H9 (cell line): ENCODE measurements around the gene DNAH1. TPM values are rescaled to one million over a fixed set of nuclear protein-coding genes. Genes with fewer than 3 reads are reported as not detected.

ENCODE experiments used
- DNase-seq: peaks from one replicate; pipeline ENCODE4 v3.0.0-alpha.2; 2017
- H2AFZ ChIP-seq: one replicate; pipeline ENCODE4 v1.6.1; 2013; ENCODE audit warnings: mild to moderate bottlenecking, low read length, control low read depth, moderate library complexity
- H2AK5ac ChIP-seq: 2 replicates; pipeline ENCODE4 v1.6.1; 2013; ENCODE audit warnings: low read length, control low read depth, mixed read lengths; ENCODE audit not compliant: insufficient read length
- H2BK120ac ChIP-seq: one replicate; pipeline ENCODE4 v1.6.1; 2013; ENCODE audit warnings: low read depth, mild to moderate bottlenecking, low read length, control low read depth, inconsistent platforms; ENCODE audit not compliant: poor library complexity, severe bottlenecking
- H2BK12ac ChIP-seq: 2 replicates; pipeline ENCODE4 v1.6.1; 2013; ENCODE audit warnings: low read length, control low read depth, mixed read lengths, low read depth; ENCODE audit not compliant: insufficient read length
- H2BK15ac ChIP-seq: 2 replicates; pipeline ENCODE4 v1.6.1; 2013; ENCODE audit warnings: low read depth, low read length, control low read depth
- H2BK20ac ChIP-seq: one replicate; pipeline ENCODE4 v1.6.1; 2013; ENCODE audit warnings: low read depth, mild to moderate bottlenecking, low read length, control low read depth, inconsistent platforms; ENCODE audit not compliant: poor library complexity, severe bottlenecking
- H2BK5ac ChIP-seq: 2 replicates; pipeline ENCODE4 v1.6.1; 2013; ENCODE audit warnings: low read length, control low read depth, mixed read lengths; ENCODE audit not compliant: insufficient read length
- H3K14ac ChIP-seq: 2 replicates; pipeline ENCODE4 v1.6.1; 2013; ENCODE audit warnings: low read length, control low read depth; ENCODE audit not compliant: insufficient read depth
- H3K18ac ChIP-seq: 2 replicates; pipeline ENCODE4 v1.6.1; 2013; ENCODE audit warnings: low read depth, mild to moderate bottlenecking, mixed read lengths, low read length, control low read depth; ENCODE audit not compliant: insufficient read length
- H3K23ac ChIP-seq: 2 replicates; pipeline ENCODE4 v1.6.1; 2013; ENCODE audit warnings: low read length, control low read depth, mixed read lengths, low read depth; ENCODE audit not compliant: insufficient read length
- H3K23me2 ChIP-seq: 2 replicates; pipeline ENCODE4 v1.6.1; 2013; ENCODE audit warnings: low read depth, mild to moderate bottlenecking, mixed read lengths, low read length, control low read depth; ENCODE audit not compliant: insufficient read length, poor library complexity, severe bottlenecking
- H3K27ac ChIP-seq: 2 replicates; pipeline ENCODE4 v1.5.1; 2013; ENCODE audit warnings: low read length, control low read depth, mixed read lengths, low read depth; ENCODE audit not compliant: insufficient read length
- H3K27me3 ChIP-seq: 2 replicates; pipeline ENCODE4 v1.6.1; 2013; ENCODE audit warnings: low read length, control low read depth, inconsistent platforms; ENCODE audit not compliant: insufficient read depth
- H3K4ac ChIP-seq: 2 replicates; pipeline ENCODE4 v1.6.1; 2013; ENCODE audit warnings: low read depth, mild to moderate bottlenecking, control low read depth, inconsistent platforms, low read length, moderate library complexity
- H3K4me1 ChIP-seq: 2 replicates; pipeline ENCODE4 v1.6.1; 2013; ENCODE audit warnings: low read length, control low read depth, inconsistent platforms; ENCODE audit not compliant: insufficient read depth
- H3K4me2 ChIP-seq: 2 replicates; pipeline ENCODE4 v1.6.1; 2013; ENCODE audit warnings: low read length, control low read depth, mixed read lengths; ENCODE audit not compliant: insufficient read length, insufficient read depth
- H3K56ac ChIP-seq: 2 replicates; pipeline ENCODE4 v1.6.1; 2013; ENCODE audit warnings: low read depth, mild to moderate bottlenecking, mixed read lengths, low read length, control low read depth; ENCODE audit not compliant: insufficient read length
- H3K79me1 ChIP-seq: 2 replicates; pipeline ENCODE4 v1.6.1; 2013; ENCODE audit warnings: low read depth, mild to moderate bottlenecking, moderate library complexity, low read length, control low read depth, inconsistent platforms; ENCODE audit not compliant: insufficient read depth, poor library complexity, severe bottlenecking
- H3K79me2 ChIP-seq: 2 replicates; pipeline ENCODE4 v1.6.1; 2013; ENCODE audit warnings: low read length, control low read depth, inconsistent platforms; ENCODE audit not compliant: insufficient read depth
- H3K9ac ChIP-seq: 2 replicates; pipeline ENCODE4 v1.6.1; 2013; ENCODE audit warnings: low read length, control low read depth, mixed read lengths; ENCODE audit not compliant: insufficient read length; ENCODE audit errors: extremely low read depth
- H3K9me3 ChIP-seq: one replicate; pipeline ENCODE4 v1.6.1; 2013; ENCODE audit warnings: low read depth, low read length, inconsistent platforms; ENCODE audit not compliant: control insufficient read depth
- H3T11ph ChIP-seq: one replicate; pipeline ENCODE4 v1.6.1; 2013; ENCODE audit warnings: mild to moderate bottlenecking, low read length, control low read depth, inconsistent platforms
- H4K20me1 ChIP-seq: one replicate; pipeline ENCODE4 v1.6.1; 2013; ENCODE audit not compliant: control insufficient read depth, insufficient read length, insufficient read depth
- H4K5ac ChIP-seq: 2 replicates; pipeline ENCODE4 v1.6.1; 2013; ENCODE audit warnings: low read depth, mild to moderate bottlenecking, mixed read lengths, low read length, control low read depth; ENCODE audit not compliant: insufficient read length
- H4K8ac ChIP-seq: replicated peaks from 2 replicates; pipeline ENCODE4 v1.6.1; 2013; ENCODE audit warnings: low read length, control low read depth, mixed read lengths, low read depth; ENCODE audit not compliant: insufficient read length
- H4K91ac ChIP-seq: 2 replicates; pipeline ENCODE4 v1.6.1; 2013; ENCODE audit warnings: low read depth, mild to moderate bottlenecking, moderate library complexity, mixed read lengths, low read length, control low read depth; ENCODE audit not compliant: insufficient read length
- H3K27ac Mint-ChIP-seq, 3 experiments: 2 replicates in 2 of 3; 3 replicates in 1 of 3; pipeline ENCODE4 v1.8.0; 2020 to 2021; ENCODE audit warnings: mixed read lengths in 3 of 3, mild to moderate bottlenecking in 1 of 3, moderate library complexity in 1 of 3
- H3K27me3 Mint-ChIP-seq: 2 replicates; pipeline ENCODE4 v1.8.0; 2021; ENCODE audit warnings: low read depth, mild to moderate bottlenecking, moderate library complexity, mixed read lengths
- H3K36me3 Mint-ChIP-seq, 3 experiments: 2 replicates in 2 of 3; 3 replicates in 1 of 3; pipeline ENCODE4 v1.8.0; 2020 to 2021; ENCODE audit warnings: low read depth in 3 of 3, mixed read lengths in 3 of 3; ENCODE audit not compliant: insufficient read depth in 1 of 3
- H3K4me1 Mint-ChIP-seq, 2 experiments: 2 replicates each; pipeline ENCODE4 v1.8.0; 2020; ENCODE audit warnings: mixed read lengths in 2 of 2
- H3K4me3 Mint-ChIP-seq, 2 experiments: 2 replicates in 1 of 2; 3 replicates in 1 of 2; pipeline ENCODE4 v1.8.0; 2020 to 2021; ENCODE audit warnings: mild to moderate bottlenecking in 2 of 2, mixed read lengths in 2 of 2, moderate library complexity in 1 of 2
- H3K9me3 Mint-ChIP-seq, 2 experiments: 2 replicates in 1 of 2; 3 replicates in 1 of 2; pipeline ENCODE4 v1.8.0; 2020; ENCODE audit warnings: mild to moderate bottlenecking in 2 of 2, mixed read lengths in 2 of 2, moderate library complexity in 1 of 2
- CTCF ChIP-seq: fragments of 200-600 bp; sonication (generic); conservative IDR thresholded peaks from 3 replicates; pipeline ENCODE4 v1.8.0; 2021; ENCODE audit warnings: antibody characterized with exemption, mild to moderate bottlenecking
- WGBS: extraction: QIAGEN DNeasy Blood & Tissue Kit; methylation state at CpG from one replicate; pipeline ENCODE4 v1.1.7; 2013; ENCODE audit warnings: missing lambda C conversion rate, low lambda C conversion rate, mixed read lengths; ENCODE audit not compliant: insufficient read length; ENCODE audit errors: extremely low coverage; 5-methylcytosine and 5-hydroxymethylcytosine counted together
- total RNA-seq: library from RNA; stranded (reverse); gene quantifications from 2 replicates; pipeline ENCODE4 v1.2.1, GENCODE V29; 2021

The DNAH1 gene
- total RNA-seq, 1 experiment from 2014 or later: 2.0 TPM

GRCh38 chr3:52388348-52388821 lies 72.3 kb downstream of the DNAH1 start:
- Histone ChIP-seq H2BK120ac (no peak overlapping the region), H3K56ac (no peak overlapping the region), H3K27me3 (no peaks in the 10 kb centered on the region; the same call in 1 of the 2 replicates), H4K20me1 (no peaks in the 10 kb centered on the region), H3K4me2 (no peak overlapping the region), H3K79me1 (no peaks in the 10 kb centered on the region), H3K4me1 (no peaks in the 10 kb centered on the region), H3K4ac (no peak overlapping the region), H2AK5ac (no peak overlapping the region), H3K9ac (no peak overlapping the region), H3K9me3 (no peaks in the 10 kb centered on the region), H3K23ac (no peak overlapping the region), H3K23me2 (no peaks in the 10 kb centered on the region), H4K5ac (no peak overlapping the region), H3T11ph (no peak overlapping the region), H4K8ac (no peak overlapping the region), H3K79me2 (no peaks in the 10 kb centered on the region), H2BK12ac (no peak overlapping the region), H2BK5ac (no peak overlapping the region), H2BK15ac (no peak overlapping the region), H4K91ac (no peak overlapping the region), H2AFZ (no peak overlapping the region), H2BK20ac (no peak overlapping the region), H3K18ac (no peak overlapping the region), H3K14ac (no peak overlapping the region), H3K27ac (no peak overlapping the region)
- DNase-seq: peak; percentile 82
- Mint-ChIP-seq H3K4me3 (no peak overlapping the region), H3K27ac (no peak overlapping the region), H3K9me3 (no peaks in the 10 kb centered on the region), H3K27me3 (peaks cover 11% of the 10 kb centered on the region), H3K36me3 (no peaks in the 10 kb centered on the region; a peak in 1 of 7 replicates), H3K4me1 (peaks cover 10 to 14% of the 10 kb centered on the region in 2 experiments)
- TF ChIP-seq CTCF: peak; percentile 66
- WGBS: no CpG with 5 or more reads among the region's 18 CpGs
